ENCODE results near the gene PPP2R2B.

DNA sequence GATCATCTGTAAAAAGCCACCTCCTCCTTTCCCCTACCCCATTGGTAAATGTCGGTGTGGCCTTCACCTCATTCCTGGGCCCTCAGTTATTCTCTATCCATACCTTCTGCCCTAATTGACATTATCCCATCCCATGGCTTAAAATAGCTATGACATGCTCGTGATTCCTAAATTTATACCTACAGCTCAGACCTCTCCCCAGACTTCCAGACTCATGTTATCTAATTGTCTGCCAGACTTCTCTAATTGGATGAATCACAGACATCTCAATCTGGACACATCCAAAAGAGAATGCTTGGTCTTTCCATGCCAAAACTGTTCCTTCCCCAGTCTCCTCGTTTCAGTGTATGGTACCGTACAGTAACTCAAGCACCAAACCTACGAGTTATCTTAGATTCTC lies 249.6 kb downstream of the PPP2R2B start:
- TF ChIP-seq FOXM1 (IDR thresholded peaks at IDR 0.05; ENCODE audit: borderline replicate concordance, low read depth) (no peak), YY1 (IDR thresholded peaks at IDR 0.05; ENCODE audit: low read depth) (no peak), EGR1 (IDR thresholded peaks at IDR 0.05) (no peak), RAD21 (IDR thresholded peaks at IDR 0.05; ENCODE audit: low read depth) (no peak), USF1 (IDR thresholded peaks at IDR 0.05) (no peak), ZBTB7A (IDR thresholded peaks at IDR 0.05; ENCODE audit: low read depth) (no peak), CEBPB (IDR thresholded peaks at IDR 0.05) (no peak), TEAD4 (IDR thresholded peaks at IDR 0.05) (no peak), TAF1 (IDR thresholded peaks at IDR 0.05; ENCODE audit: low read depth) (no peak)
